Right cardiac atrium (tissue), 5 donors: Measurements from ENCODE around the gene PRDM16. TPM values are rescaled to one million over a fixed set of nuclear protein-coding genes. Genes with fewer than 3 reads are reported as not detected.

ENCODE experiments used
- ATAC-seq, 2 donors: fragments of 200-7000 bp; cut with Tn5 transposase; one replicate each; pipeline versions ENCODE4 v1.8.0 to v1.9.1; 2020; ENCODE audit warnings: moderate library complexity in 2 of 2, mild to moderate bottlenecking in 1 of 2
- DNase-seq, 3 donors: peaks; one replicate each; pipeline ENCODE4 v3.0.0-alpha.2; 2020
- H3K27ac ChIP-seq: one replicate; pipeline ENCODE4 v1.5.1; 2013; ENCODE audit warnings: mild to moderate bottlenecking, low read length, control low read depth, moderate library complexity
- H3K27me3 ChIP-seq: one replicate; pipeline ENCODE4 v1.6.1; 2013; ENCODE audit not compliant: control insufficient read depth, insufficient read depth
- H3K4me1 ChIP-seq: one replicate; pipeline ENCODE4 v1.6.1; 2013; ENCODE audit warnings: low read length; ENCODE audit not compliant: control insufficient read depth, insufficient read depth
- H3K4me3 ChIP-seq: one replicate; pipeline ENCODE4 v1.5.1; 2013; ENCODE audit warnings: low read length, control low read depth
- H3K9me3 ChIP-seq: one replicate; pipeline ENCODE4 v1.6.1; 2013; ENCODE audit warnings: low read length; ENCODE audit not compliant: control insufficient read depth
- WGBS: extraction: QIAGEN DNeasy Blood & Tissue Kit; methylation state at CpG from one replicate; pipeline ENCODE4 v1.1.7; 2013; 5-methylcytosine and 5-hydroxymethylcytosine counted together
- intact Hi-C, 4 donors: fragments of 100-400 bp; cut with DNase I; formaldehyde crosslinking; loops; one replicate each; pipeline versions ENCODE4 v1.11.0 to v1.14.0; 2022 to 2023
- polyA plus RNA-seq: library from polyadenylated mRNA; stranded (reverse); fragments of 200-250 nt; gene quantifications from one replicate; pipeline ENCODE4 v1.2.3, GENCODE V29; 2013
- total RNA-seq, 4 donors: library from RNA; stranded (reverse); fragmentation: NEBNext Ultra II Directional; extraction: Animal tissue kit (Norgen Biotek cat#: 25700); gene quantifications; one replicate each; pipeline ENCODE4 v1.2.1, GENCODE V29; 2021
- donor health status: healthy with polysubstance abuse.
- donor health status: DM: no; HTN: yes; CAD: no.
- donor health status: DM: no; HTN: no; CAD: no.
- donor health status: DM: no; HTN: yes; CAD: no; lungs with severe emphysema.
- donor health status: DM: yes; HTN: yes; CAD: no.

Gene PRDM16
- total and polyA plus RNA-seq, 5 donors: 1.1 to 2.9 (median 1.9) TPM

DNA sequence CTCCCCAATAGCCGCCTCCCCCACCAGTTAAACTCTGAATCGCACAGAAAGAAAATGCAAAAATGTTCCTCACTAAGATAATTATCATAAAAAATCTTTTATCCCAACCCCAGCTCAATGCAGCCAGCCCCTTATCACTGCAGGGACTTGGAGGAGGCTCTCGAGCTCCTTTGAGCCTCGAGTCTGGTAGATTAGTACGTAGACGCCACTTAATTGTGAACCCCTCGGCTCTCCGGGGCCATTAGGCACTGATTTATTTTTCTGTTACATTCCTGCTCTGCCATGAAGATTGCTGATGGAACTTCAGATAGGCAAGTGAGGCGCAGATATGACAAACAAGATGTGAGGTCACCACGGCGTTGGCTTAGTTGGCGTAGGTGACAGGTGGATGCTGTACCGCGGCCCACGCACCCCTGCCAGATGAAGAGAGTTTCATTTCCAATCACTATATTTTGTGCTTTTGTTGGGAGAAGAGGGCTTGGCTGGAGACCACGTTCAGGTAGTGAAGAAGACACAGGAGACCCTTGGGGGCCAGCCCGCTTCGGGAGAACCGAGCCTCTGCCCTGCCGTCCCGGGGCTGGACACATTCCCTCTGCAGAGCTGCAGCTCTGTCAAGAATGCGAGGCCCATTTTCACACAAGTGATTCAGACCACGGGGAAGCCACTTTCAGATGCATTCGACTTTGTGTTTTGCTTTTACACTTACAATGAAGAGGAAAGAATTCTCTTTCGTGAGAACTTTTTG lies 329.6 kb downstream of the PRDM16 start:
- intact Hi-C loops: no loop called here
- Histone ChIP-seq H3K27me3 (no peaks in the 10 kb centered on the region), H3K4me3 (no peak overlapping the region), H3K9me3 (no peaks in the 10 kb centered on the region), H3K27ac (no peak overlapping the region), H3K4me1 (no peaks in the 10 kb centered on the region)
- peak in 1 of 3 donors; percentile 38 for DNase-seq
- no peak for ATAC-seq
- WGBS: 89% methylated on average over 25 of the region's 25 CpGs

DNA sequence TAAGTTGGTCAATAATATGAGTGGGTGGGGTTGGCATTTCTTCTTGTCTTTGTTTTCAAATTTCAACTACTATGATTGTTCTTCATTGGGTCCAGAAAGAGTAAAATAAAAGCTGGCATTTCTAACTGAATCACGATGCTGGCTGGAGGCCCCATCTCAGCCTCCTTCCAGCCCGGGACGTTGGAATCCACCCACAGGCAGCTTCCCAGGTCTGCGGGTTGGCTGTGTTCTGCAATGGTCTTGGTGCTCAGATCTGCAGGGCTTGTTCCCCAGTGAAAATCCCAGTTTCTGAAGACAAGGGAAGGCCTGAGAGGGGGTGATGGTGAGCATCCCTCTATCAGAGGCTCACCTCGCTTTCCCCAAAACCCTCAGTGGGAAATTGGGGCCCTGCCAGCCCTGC lies 330.7 kb downstream of the PRDM16 start:
- no peak overlapping the region for H3K4me3 ChIP-seq
- H3K27ac ChIP-seq: no peak overlapping the region
- H3K9me3 ChIP-seq: no peaks in the 10 kb centered on the region
- no peaks in the 10 kb centered on the region for H3K27me3 ChIP-seq
- 50% methylated on average over 5 of the region's 5 CpGs for WGBS
- peak in 1 of 3 donors; percentile 68 for DNase-seq
- intact Hi-C loops: loop anchor here in 1 of 4 donors (10.0 kb wide), 1 partner anchor 515 kb away; no protein-coding TSS in a partner anchor
- H3K4me1 ChIP-seq: no peaks in the 10 kb centered on the region
- peak in 1 of 2 donors; percentile 32 for ATAC-seq

DNA sequence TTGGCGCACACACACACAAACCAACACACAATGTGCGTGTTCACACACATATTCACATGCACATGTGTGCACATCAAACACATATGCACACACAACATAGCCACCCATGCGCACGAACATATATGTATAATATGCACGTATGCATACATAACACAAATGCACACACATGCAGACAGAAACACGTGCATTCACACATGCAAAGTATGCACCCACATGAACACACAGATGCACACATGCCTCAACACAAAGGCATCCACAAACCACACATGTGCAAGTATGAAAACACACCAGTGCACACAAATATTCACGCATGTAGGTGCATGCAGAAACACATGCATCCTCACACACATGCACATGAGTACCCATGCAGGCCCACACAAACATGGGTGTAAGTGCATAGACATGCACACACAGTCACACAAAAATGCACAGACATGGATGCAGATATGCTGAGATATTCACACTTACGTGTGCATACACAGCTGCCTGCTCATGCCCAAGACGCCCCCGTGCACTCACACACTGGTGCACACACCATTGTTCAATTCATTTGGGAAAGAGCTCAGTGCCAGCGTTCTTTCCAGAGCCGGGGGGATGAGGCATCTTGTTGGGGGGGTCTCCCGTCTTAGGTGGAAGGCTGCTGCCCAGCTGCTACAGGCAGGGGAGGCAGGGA lies 332.7 kb downstream of the PRDM16 start:
- intact Hi-C loops: loop anchor here in 1 of 4 donors (10.0 kb wide), 1 partner anchor 517 kb away; no protein-coding TSS in a partner anchor
- H3K4me1 ChIP-seq: no peaks in the 10 kb centered on the region
- H3K27ac ChIP-seq: no peak overlapping the region

DNA sequence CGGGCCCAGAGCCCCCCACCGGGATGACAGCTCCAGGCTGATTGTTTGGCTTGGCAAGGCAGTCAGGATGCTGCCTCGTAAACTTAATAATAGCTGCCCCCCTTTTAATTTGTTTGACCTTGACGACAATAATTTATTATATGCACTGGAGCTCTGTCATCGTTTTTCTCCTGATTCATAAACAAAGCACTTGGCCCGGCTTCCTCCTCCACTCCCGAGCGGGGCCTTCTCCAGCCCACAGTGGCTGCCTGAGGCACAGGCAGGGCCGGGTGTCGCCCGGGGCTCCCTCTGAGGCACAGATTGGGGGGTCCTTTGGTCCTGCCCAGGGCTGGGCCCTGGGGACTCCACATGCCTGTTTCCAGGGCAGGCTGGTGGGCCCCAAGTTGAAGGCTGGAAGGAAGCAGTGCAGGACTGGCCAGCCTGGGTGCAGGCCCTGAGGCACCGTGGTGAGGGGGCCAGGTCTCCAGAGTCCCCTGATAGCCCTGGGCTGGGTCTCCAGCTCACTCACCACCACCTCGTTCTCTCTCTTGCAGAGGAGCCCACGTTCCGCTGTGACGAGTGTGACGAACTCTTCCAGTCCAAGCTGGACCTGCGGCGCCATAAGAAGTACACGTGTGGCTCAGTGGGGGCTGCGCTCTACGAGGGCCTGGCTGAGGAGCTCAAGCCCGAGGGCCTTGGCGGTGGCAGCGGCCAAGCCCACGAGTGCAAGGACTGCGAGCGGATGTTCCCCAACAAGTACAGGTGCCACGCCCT lies 333.4 kb downstream of the PRDM16 start:
- ATAC-seq (no peak), DNase-seq (peak in 2 of 3 donors; percentile 52 to 58)
- H3K9me3 ChIP-seq: no peaks in the 10 kb centered on the region
- intact Hi-C loops: loop anchor here in 1 of 4 donors (10.0 kb wide), 1 partner anchor 518 kb away; no protein-coding TSS in a partner anchor
- no peaks in the 10 kb centered on the region for H3K4me1 ChIP-seq
- WGBS: 67% methylated on average over 29 of the region's 29 CpGs
- no peak overlapping the region for H3K27ac ChIP-seq
- no peak overlapping the region for H3K4me3 ChIP-seq
- no peaks in the 10 kb centered on the region for H3K27me3 ChIP-seq

More for the DNA sequence above, 332.7 kb downstream of the PRDM16 start:
- Histone ChIP-seq H3K9me3 (no peaks in the 10 kb centered on the region), H3K4me3 (no peak overlapping the region), H3K27me3 (no peaks in the 10 kb centered on the region)
- ATAC-seq (no peak), DNase-seq (no peak)
- WGBS: 75% methylated on average over 13 of the region's 13 CpGs

DNA sequence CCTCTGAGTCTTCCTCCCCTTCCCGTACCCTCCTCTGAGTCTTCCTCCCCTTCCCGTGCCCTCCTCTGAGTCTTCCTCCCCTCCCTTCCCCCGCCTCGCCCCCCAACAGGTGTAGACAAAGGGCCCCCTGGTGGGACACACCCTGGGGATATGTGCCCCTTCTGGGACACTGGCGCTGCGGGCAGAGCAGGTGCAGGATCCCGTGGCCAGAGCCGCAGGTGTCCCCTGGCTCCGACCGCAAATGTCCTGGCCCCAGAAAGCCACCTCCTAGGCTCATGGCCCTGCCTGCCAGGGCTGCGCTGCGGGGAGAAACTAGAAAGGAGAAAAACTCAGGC lies 334.0 kb downstream of the PRDM16 start:
- Histone ChIP-seq H3K27ac (no peak overlapping the region), H3K9me3 (no peaks in the 10 kb centered on the region), H3K4me3 (no peak overlapping the region), H3K4me1 (no peaks in the 10 kb centered on the region), H3K27me3 (no peaks in the 10 kb centered on the region)
- intact Hi-C loops: loop anchor here in 1 of 4 donors (10.0 kb wide), 1 partner anchor 518 kb away; no protein-coding TSS in a partner anchor
- 86% methylated on average over 12 of the region's 12 CpGs for WGBS
- ATAC-seq (no peak), DNase-seq (peak in 2 of 3 donors; percentile 20 to 45)

DNA sequence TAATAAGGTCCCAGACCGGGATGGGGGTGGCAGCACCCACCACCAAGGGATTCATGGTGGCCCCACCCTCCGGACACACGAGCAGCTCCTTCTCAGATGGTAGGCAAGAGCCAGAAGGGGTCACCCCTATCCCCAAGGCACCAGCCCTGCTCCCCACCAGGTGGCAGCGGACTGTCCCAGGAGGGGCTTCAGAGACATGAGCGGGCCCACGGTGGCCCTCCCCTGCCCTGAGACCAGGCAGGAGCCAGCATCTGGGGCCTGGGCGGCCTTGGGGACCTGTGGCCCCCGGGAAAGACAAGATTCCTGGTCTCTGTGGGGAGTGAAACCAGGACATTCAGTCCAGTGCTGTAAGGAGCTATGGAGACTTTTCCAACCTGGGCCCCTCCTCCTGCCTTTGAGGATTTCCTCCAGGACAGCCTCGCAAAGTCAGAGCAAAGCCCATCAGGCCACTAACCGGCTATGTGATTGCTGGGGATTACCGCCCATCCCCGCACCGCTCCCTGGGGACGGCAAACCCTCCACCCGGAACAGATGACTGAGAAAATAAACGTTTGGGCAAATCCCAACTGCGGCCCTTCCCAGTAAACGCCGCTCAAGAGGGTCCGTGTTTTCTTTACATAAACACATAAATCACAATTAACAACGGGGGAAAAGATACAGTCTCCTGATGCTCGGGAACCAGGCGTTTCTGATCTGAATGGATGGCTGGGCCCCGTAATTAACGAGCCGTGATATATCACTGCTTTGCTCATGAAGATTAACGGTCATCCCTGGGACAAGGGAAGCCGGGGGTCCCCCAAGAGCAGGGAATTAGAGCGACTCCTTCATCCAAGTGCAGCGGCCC lies 334.6 kb downstream of the PRDM16 start:
- H3K27ac ChIP-seq: no peak overlapping the region
- ATAC-seq (no peak), DNase-seq (peak in 1 of 3 donors; percentile 40)
- no peaks in the 10 kb centered on the region for H3K4me1 ChIP-seq
- H3K4me3 ChIP-seq: no peak overlapping the region
- 75% methylated on average over 30 of the region's 30 CpGs for WGBS
- intact Hi-C loops: loop anchor here in 1 of 4 donors (10.0 kb wide), 1 partner anchor 519 kb away; no protein-coding TSS in a partner anchor
- H3K9me3 ChIP-seq: no peaks in the 10 kb centered on the region
- no peaks in the 10 kb centered on the region for H3K27me3 ChIP-seq

DNA sequence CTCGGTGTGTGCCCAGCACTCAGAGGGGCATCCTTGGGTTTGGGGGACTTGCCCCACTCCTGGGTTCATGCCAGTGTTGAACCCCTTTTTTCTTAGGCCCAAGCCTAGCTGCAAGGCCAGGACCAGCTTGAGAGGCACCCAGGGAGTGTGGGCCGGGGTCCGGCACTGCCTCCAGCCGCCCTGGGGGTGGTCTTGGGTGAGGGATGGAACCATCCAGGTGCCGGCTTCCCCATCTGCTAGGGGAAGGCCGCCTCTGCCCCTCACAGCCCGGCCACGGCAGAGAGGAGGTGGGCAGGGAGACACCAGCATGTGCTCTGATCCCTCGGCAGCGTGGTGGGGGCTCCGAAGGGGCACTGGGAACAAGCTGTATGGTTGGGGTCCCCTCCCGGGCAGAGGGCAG lies 335.3 kb downstream of the PRDM16 start:
- H3K4me1 ChIP-seq: no peaks in the 10 kb centered on the region
- H3K4me3 ChIP-seq: no peak overlapping the region
- 94% methylated on average over 12 of the region's 12 CpGs for WGBS
- intact Hi-C loops: loop anchor here in 1 of 4 donors (10.0 kb wide), 1 partner anchor 520 kb away; no protein-coding TSS in a partner anchor
- peak in 2 of 3 donors; percentile 42 to 56 for DNase-seq
- no peak for ATAC-seq
- H3K9me3 ChIP-seq: no peaks in the 10 kb centered on the region
- no peaks in the 10 kb centered on the region for H3K27me3 ChIP-seq
- H3K27ac ChIP-seq: no peak overlapping the region

DNA sequence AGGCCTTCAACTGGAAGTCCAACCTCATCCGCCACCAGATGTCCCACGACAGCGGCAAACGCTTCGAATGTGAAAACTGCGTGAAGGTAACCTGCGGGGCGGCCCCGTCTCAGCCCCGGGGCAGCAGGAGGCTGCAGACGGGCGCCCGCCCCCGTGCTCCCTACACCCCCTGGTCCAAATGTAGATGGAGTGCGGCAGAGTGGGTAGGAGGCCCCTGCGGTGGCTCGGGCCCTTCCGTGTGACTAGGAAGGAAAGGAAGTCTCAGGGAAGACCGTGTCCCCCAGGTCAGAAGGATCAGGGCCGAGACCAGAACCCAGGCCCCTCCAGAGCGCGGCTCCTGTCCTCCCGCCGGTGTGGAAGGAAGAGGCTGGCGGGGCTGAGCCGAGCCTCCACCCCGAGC lies 335.8 kb downstream of the PRDM16 start:
- intact Hi-C loops: loop anchor here in 1 of 4 donors (5.0 to 10.0 kb wide), 2 partner anchors 392 to 520 kb away; no protein-coding TSS in a partner anchor
- H3K27me3 ChIP-seq: no peaks in the 10 kb centered on the region
- H3K27ac ChIP-seq: no peak overlapping the region
- no peak overlapping the region for H3K4me3 ChIP-seq
- H3K4me1 ChIP-seq: no peaks in the 10 kb centered on the region
- H3K9me3 ChIP-seq: no peaks in the 10 kb centered on the region
- DNase-seq: peak in 1 of 3 donors; percentile 37
- 95% methylated on average over 27 of the region's 27 CpGs for WGBS
- ATAC-seq: no peak

DNA sequence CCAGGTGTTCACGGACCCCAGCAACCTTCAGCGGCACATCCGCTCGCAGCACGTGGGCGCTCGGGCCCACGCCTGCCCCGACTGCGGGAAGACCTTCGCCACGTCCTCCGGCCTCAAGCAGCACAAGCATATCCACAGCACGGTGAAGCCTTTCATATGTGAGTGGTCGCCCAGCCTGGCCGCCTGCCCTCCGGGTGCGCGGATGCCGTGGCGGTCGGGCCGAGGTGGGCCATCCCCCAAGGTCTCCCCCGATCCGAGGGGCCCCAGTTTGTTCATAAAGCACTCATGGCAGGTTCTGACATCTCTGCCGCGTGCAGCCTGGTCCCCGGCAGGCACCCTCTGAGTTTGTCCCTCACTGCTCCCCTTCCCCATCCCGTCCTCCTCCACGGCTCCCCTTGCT lies 336.5 kb downstream of the PRDM16 start:
- peak in 2 of 3 donors; percentile 39 to 42 for DNase-seq
- no peaks in the 10 kb centered on the region for H3K27me3 ChIP-seq

More for the DNA sequence above, 336.5 kb downstream of the PRDM16 start:
- ATAC-seq: no peak
- intact Hi-C loops: loop anchor here in 1 of 4 donors (5.0 to 10.0 kb wide), 2 partner anchors 393 to 521 kb away; no protein-coding TSS in a partner anchor
- no peak overlapping the region for H3K4me3 ChIP-seq
- no peak overlapping the region for H3K27ac ChIP-seq
- H3K4me1 ChIP-seq: no peaks in the 10 kb centered on the region
- H3K9me3 ChIP-seq: no peaks in the 10 kb centered on the region
- WGBS: 94% methylated on average over 30 of the region's 30 CpGs
